Stimulated activated CD4-positive, alpha-beta T cell treated with anti-CD3 and anti-CD28 coated beads, Interleukin-2, amount 100 ng/mL, for 24 hours (primary cell): ENCODE results near the gene WWOX.
A peak's percentile ranks its signal among the peaks of the same experiment; 100 is the strongest.

Experiments
- DNase-seq, 2 donors: peaks; one replicate each; pipeline ENCODE4 v3.0.0-alpha.2; 2020

WWOX gene

GRCh38 chr16:78483124-78483992, 383.9 kb downstream of the WWOX start:
- no peak for DNase-seq

- DNase-seq = no peak
These were observed 385.1 kb downstream of the WWOX start for GRCh38 chr16:78484509-78485058.

GRCh38 chr16:78485188-78485916, 385.9 kb downstream of the WWOX start:
- DNase-seq = no peak

- no peak for DNase-seq
These were observed 386.4 kb downstream of the WWOX start for GRCh38 chr16:78485917-78486257.

GRCh38 chr16:78487471-78487870, 388.0 kb downstream of the WWOX start:
- no peak for DNase-seq

GRCh38 chr16:78489072-78489471, 389.6 kb downstream of the WWOX start:
- DNase-seq = no peak

- DNase-seq = no peak
These were observed 390.2 kb downstream of the WWOX start for GRCh38 chr16:78489631-78490030.

GRCh38 chr16:78490431-78490830, 391.0 kb downstream of the WWOX start:
- no peak for DNase-seq

GRCh38 chr16:78490847-78491246, 391.4 kb downstream of the WWOX start:
- no peak for DNase-seq

GRCh38 chr16:78493573-78493972, 394.1 kb downstream of the WWOX start:
- DNase-seq = no peak

- no peak for DNase-seq
These were observed 394.7 kb downstream of the WWOX start for GRCh38 chr16:78494105-78494504.

- DNase-seq = no peak
These were observed 395.2 kb downstream of the WWOX start for GRCh38 chr16:78494674-78495073.

GRCh38 chr16:78496189-78496588, 396.7 kb downstream of the WWOX start:
- no peak for DNase-seq

GRCh38 chr16:78499399-78499798, 399.9 kb downstream of the WWOX start:
- no peak for DNase-seq

- DNase-seq = no peak
These were observed 401.3 kb downstream of the WWOX start for GRCh38 chr16:78500659-78501270.

GRCh38 chr16:78501744-78502143, 402.3 kb downstream of the WWOX start:
- no peak for DNase-seq

GRCh38 chr16:78502812-78503350, 403.4 kb downstream of the WWOX start:
- DNase-seq = no peak

GRCh38 chr16:78503602-78504001, 404.1 kb downstream of the WWOX start:
- DNase-seq = peak; percentile 27 to 55

GRCh38 chr16:78504401-78504851, 405.0 kb downstream of the WWOX start:
- DNase-seq = no peak

- DNase-seq = no peak
These were observed 405.6 kb downstream of the WWOX start for GRCh38 chr16:78505036-78505435.

GRCh38 chr16:78505544-78506366, 406.3 kb downstream of the WWOX start:
- no peak for DNase-seq
